Small intestine (tissue), 16 donors: ENCODE measurements around the gene CNOT8. TPM values are rescaled to one million over a fixed set of nuclear protein-coding genes. Genes with fewer than 3 reads are reported as not detected.
A peak's percentile ranks its signal among the peaks of the same experiment; 100 is the strongest.

ENCODE experiments used
- DNase-seq, 2 donors: peaks; one replicate each; pipeline versions ENCODE4 v3.0.0 to v3.0.0-alpha.2; 2013
- FAIRE-seq: peaks from 2 replicates; lab custom pipeline; 2012; peaks lifted over from hg19 to GRCh38; lab: Jason Lieb, UNC
- H3K27ac ChIP-seq, 3 donors: one replicate each; pipeline ENCODE4 v1.5.1; 2013; ENCODE audit warnings: low read length in 2 of 3, mild to moderate bottlenecking in 2 of 3, control low read depth in 1 of 3, inconsistent platforms in 1 of 3, low read depth in 1 of 3, moderate library complexity in 1 of 3
- H3K27me3 ChIP-seq, 3 donors: one replicate each; pipeline ENCODE4 v1.6.1; 2013; ENCODE audit warnings: low read length in 3 of 3, inconsistent platforms in 1 of 3; ENCODE audit not compliant: control insufficient read depth in 3 of 3, insufficient read depth in 3 of 3
- H3K36me3 ChIP-seq, 3 donors: one replicate each; pipeline ENCODE4 v1.6.1; 2013; ENCODE audit warnings: low read length in 3 of 3, inconsistent platforms in 1 of 3, low read depth in 1 of 3, mild to moderate bottlenecking in 1 of 3, moderate library complexity in 1 of 3; ENCODE audit not compliant: control insufficient read depth in 3 of 3, insufficient read depth in 2 of 3
- H3K4me1 ChIP-seq, 3 donors: one replicate each; pipeline ENCODE4 v1.6.1; 2013; ENCODE audit warnings: low read length in 2 of 3, inconsistent platforms in 1 of 3, low read depth in 1 of 3, mild to moderate bottlenecking in 1 of 3, moderate library complexity in 1 of 3; ENCODE audit not compliant: control insufficient read depth in 3 of 3, insufficient read depth in 2 of 3
- H3K4me3 ChIP-seq, 3 donors: one replicate each; pipeline ENCODE4 v1.5.1; 2013; ENCODE audit warnings: low read length in 3 of 3, control low read depth in 1 of 3, inconsistent platforms in 1 of 3, low read depth in 1 of 3, mild to moderate bottlenecking in 1 of 3, moderate library complexity in 1 of 3
- H3K9me3 ChIP-seq, 2 donors: one replicate each; pipeline ENCODE4 v1.6.1; 2013; ENCODE audit warnings: low read depth in 1 of 2, low read length in 1 of 2; ENCODE audit not compliant: control insufficient read depth in 2 of 2, insufficient read depth in 1 of 2
- WGBS, 3 donors: extraction: QIAGEN DNeasy Blood & Tissue Kit; methylation state at CpG; one replicate each; pipeline ENCODE4 v1.1.7; 2013; 5-methylcytosine and 5-hydroxymethylcytosine counted together
- long read RNA-seq, 10 donors: transcript quantifications; one replicate each; lab custom pipeline, GENCODE V29; 2026
- polyA plus RNA-seq, 4 donors: library from polyadenylated mRNA; stranded (reverse) in 3 of 4; unstranded in 1 of 4; fragments of 200-250 nt in 3 of 4; fragments of 120-200 nt in 1 of 4; gene quantifications; one replicate each; pipeline versions ENCODE4 v1.2.1 to v1.2.3, GENCODE V29; 2013
- donor health status: healthy with polysubstance abuse.
- donor health status: control.
- donor health status: control.
- donor health status: Bipolar disorder and iron deficiency.
- donor health status: healthy.

The CNOT8 gene
- polyA plus RNA-seq, result 10 to 100 TPM; 43.5 to 54.1 (median 48.9) TPM
- long read RNA-seq, donor 1, transcript CNOT8-204 (8 exons, 2,708 nt), result minor isoform, 5 of 32 reads
- long read RNA-seq, donor 1, transcript CNOT8-202 (7 exons, 2,604 nt), result minor isoform, 5 of 32 reads
- long read RNA-seq, donor 1, transcript CNOT8-201 (7 exons, 2,528 nt), result major isoform, 12 of 32 reads
- long read RNA-seq, donor 1, partial matches to known transcripts, result 8 of 32 reads
- long read RNA-seq, donor 1, other reads (novel, unspliced or antisense), result 0 of 32 reads
- long read RNA-seq, donor 2, partial matches to known transcripts, result 0 of 3 reads
- long read RNA-seq, donor 2, other reads (novel, unspliced or antisense), result 0 of 3 reads
- long read RNA-seq, donor 3, partial matches to known transcripts, result 0 of 6 reads
- long read RNA-seq, donor 3, other reads (novel, unspliced or antisense), result 0 of 6 reads
- long read RNA-seq, donor 4, result 0 reads
- long read RNA-seq, donor 5, partial matches to known transcripts, result 0 of 1 reads
- long read RNA-seq, donor 5, other reads (novel, unspliced or antisense), result 0 of 1 reads
- long read RNA-seq, donor 6, transcript CNOT8-201 (7 exons, 2,528 nt), result major isoform, 5 of 16 reads
- long read RNA-seq, donor 6, partial matches to known transcripts, result 5 of 16 reads
- long read RNA-seq, donor 6, other reads (novel, unspliced or antisense), result 0 of 16 reads
- long read RNA-seq, donor 7, transcript CNOT8-201 (7 exons, 2,528 nt), result major isoform, 13 of 20 reads
- long read RNA-seq, donor 7, partial matches to known transcripts, result 0 of 20 reads
- long read RNA-seq, donor 7, other reads (novel, unspliced or antisense), result 0 of 20 reads
- long read RNA-seq, donor 8, partial matches to known transcripts, result 0 of 1 reads
- long read RNA-seq, donor 8, other reads (novel, unspliced or antisense), result 0 of 1 reads
- long read RNA-seq, donor 9, partial matches to known transcripts, result 0 of 1 reads
- long read RNA-seq, donor 9, other reads (novel, unspliced or antisense), result 0 of 1 reads
- long read RNA-seq, donor 10, transcript CNOT8-201 (7 exons, 2,528 nt), result major isoform, 13 of 16 reads
- long read RNA-seq, donor 10, partial matches to known transcripts, result 0 of 16 reads
- long read RNA-seq, donor 10, other reads (novel, unspliced or antisense), result 0 of 16 reads

DNA sequence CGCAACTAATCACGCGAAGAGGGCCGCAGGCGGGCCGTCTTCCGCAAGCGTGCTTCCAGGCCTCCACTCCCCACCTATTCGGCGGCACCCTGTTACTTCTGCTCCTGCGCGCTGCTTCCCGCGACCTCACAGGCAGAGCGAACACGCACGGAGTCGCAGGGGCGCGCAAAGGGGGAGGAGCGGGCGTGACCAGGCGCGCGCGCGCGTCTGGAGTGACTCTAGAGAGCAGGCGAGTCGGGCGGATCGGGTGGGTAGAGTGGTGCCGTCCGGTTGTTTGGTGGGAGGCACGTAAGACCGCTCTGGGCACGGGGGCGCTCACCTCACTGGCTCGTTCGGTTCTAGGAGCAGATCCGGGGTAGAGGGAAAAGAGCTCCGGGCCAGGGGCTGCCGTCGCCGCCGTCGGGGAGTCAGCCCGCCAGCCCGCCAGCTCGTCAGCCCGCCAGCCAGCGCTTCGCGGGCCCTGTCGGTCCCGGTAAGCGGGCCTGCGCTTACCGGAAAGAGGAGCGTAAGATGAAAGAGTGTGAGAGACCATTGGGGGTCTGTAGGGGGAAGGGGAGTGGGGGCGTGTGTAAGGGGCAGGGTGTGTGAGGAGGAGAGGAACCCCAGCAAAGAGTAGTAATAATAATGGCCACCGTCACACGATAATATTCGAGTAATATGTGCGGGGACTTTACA lies at the start of gene CNOT8:
CNOT8 (plus strand) TSS at position 331 of the 675 bp plus-strand sequence. CDS start 4,652 bp downstream, outside the sequence.
- WGBS, 3 donors, result 0 to 1% (median 0%) methylated on average over 51 to 65 of the region's 65 CpGs
- H3K27me3 ChIP-seq, result no peaks in the 10 kb centered on the region
- FAIRE-seq, result no peak
- H3K36me3 ChIP-seq, result peaks cover 0 to 3% (median 0%) of the 10 kb centered on the region in 3 donors
- peak; percentile 97 to 98 for DNase-seq
- H3K27ac ChIP-seq, result peak within 1 kb of the TSS; percentile 98 to 100 (median 98)
- no peaks in the 10 kb centered on the region for H3K9me3 ChIP-seq
- peak within 1 kb of the TSS; percentile 90 to 94 (median 91) for H3K4me3 ChIP-seq
- H3K4me1 ChIP-seq, result peaks cover 6 to 16% (median 6%) of the 10 kb centered on the region in 3 donors

- FAIRE-seq (no peak), DNase-seq (no peak)
- Histone ChIP-seq H3K9me3 (no peaks in the 10 kb centered on the region), H3K36me3 (peaks cover 24 to 62% (median 41%) of the 10 kb centered on the region in 3 donors), H3K27me3 (no peaks in the 10 kb centered on the region), H3K27ac (no peak overlapping the region), H3K4me1 (no peaks in the 10 kb centered on the region), H3K4me3 (no peak overlapping the region)
- WGBS, 3 donors, result 68 to 78% (median 69%) methylated on average over 7 of the region's 7 CpGs
Observed at GRCh38 chr5:154811239-154811638, 47.2 kb upstream of the CNOT8 start.

- no peak for FAIRE-seq
- H3K27me3 ChIP-seq, result no peaks in the 10 kb centered on the region
- H3K4me3 ChIP-seq, result no peak overlapping the region
- no peaks in the 10 kb centered on the region for H3K4me1 ChIP-seq
- H3K36me3 ChIP-seq, result peaks cover 22 to 68% (median 41%) of the 10 kb centered on the region in 3 donors
- no peaks in the 10 kb centered on the region for H3K9me3 ChIP-seq
- DNase-seq, result peak; percentile 75
- 5 to 38% (median 19%) methylated on average over 3 of the region's 3 CpGs for WGBS, 3 donors
- H3K27ac ChIP-seq, result no peak overlapping the region
Observed at GRCh38 chr5:154811653-154812465, 46.6 kb upstream of the CNOT8 start.

DNA sequence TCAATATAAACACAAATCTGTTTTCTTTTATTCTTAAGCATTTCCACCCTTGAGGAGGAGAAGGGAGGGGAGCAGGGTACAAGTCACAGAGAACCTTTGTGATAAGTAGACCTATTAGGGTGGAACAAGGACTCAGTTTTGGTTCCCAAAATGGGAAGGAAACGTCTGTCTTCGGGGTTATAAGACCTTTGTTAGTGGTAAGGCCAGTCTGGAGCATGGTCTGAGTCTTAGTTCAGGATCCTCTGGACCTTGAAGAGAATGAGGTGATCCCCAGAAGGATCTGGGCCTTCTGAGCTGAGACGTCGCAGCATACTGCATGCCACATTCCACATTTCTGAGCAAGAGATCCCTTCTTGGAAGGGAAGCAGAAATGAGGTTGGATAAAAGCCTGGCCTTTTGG lies 45.3 kb upstream of the CNOT8 start:
- 77 to 85% (median 81%) methylated on average over 4 of the region's 4 CpGs for WGBS, 3 donors
- H3K27ac ChIP-seq, result no peak overlapping the region
- DNase-seq (no peak), FAIRE-seq (no peak)
- no peaks in the 10 kb centered on the region for H3K4me1 ChIP-seq
- H3K9me3 ChIP-seq, result no peaks in the 10 kb centered on the region
- no peaks in the 10 kb centered on the region for H3K27me3 ChIP-seq
- no peak overlapping the region for H3K4me3 ChIP-seq
- peaks cover 22 to 71% (median 41%) of the 10 kb centered on the region in 3 donors for H3K36me3 ChIP-seq

GRCh38 chr5:154813736-154814135 lies 44.7 kb upstream of the CNOT8 start:
- peaks cover 20 to 70% (median 41%) of the 10 kb centered on the region in 3 donors for H3K36me3 ChIP-seq
- FAIRE-seq, result no peak
- no peak overlapping the region for H3K4me3 ChIP-seq
- H3K27me3 ChIP-seq, result no peaks in the 10 kb centered on the region
- H3K4me1 ChIP-seq, result peaks cover 0 to 3% (median 0%) of the 10 kb centered on the region in 3 donors
- 66 to 83% (median 78%) methylated on average over 10 of the region's 10 CpGs for WGBS, 3 donors
- no peaks in the 10 kb centered on the region for H3K9me3 ChIP-seq
- DNase-seq, result no peak
- H3K27ac ChIP-seq, result no peak overlapping the region

DNA sequence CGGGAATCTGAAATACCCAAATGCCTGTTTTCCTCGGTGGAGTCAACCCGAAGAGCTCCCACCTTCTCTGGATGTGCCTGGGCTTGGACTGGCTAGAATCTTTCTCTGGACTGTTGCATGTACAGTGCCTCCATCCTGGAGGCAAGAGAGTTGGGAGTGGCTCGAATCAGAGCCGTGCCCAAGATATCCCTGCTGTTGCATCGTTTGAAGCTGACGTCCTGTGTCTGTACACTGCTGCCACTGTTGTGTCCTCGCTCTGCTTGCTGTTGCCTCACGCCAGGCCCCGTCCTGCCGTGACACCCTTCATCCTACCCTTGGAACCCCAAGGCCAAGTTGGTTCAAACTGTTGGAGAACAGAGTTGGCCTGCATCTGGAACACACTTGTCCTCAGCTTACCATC lies 43.4 kb upstream of the CNOT8 start:
- WGBS, 3 donors, result 89 to 92% (median 89%) methylated on average over 11 of the region's 11 CpGs
- Histone ChIP-seq H3K4me1 (peaks cover 0 to 11% (median 0%) of the 10 kb centered on the region in 3 donors), H3K4me3 (no peak overlapping the region), H3K9me3 (no peaks in the 10 kb centered on the region), H3K27ac (no peak overlapping the region), H3K36me3 (peaks cover 18 to 74% (median 34%) of the 10 kb centered on the region in 3 donors), H3K27me3 (no peaks in the 10 kb centered on the region)
- FAIRE-seq (no peak), DNase-seq (no peak)

DNA sequence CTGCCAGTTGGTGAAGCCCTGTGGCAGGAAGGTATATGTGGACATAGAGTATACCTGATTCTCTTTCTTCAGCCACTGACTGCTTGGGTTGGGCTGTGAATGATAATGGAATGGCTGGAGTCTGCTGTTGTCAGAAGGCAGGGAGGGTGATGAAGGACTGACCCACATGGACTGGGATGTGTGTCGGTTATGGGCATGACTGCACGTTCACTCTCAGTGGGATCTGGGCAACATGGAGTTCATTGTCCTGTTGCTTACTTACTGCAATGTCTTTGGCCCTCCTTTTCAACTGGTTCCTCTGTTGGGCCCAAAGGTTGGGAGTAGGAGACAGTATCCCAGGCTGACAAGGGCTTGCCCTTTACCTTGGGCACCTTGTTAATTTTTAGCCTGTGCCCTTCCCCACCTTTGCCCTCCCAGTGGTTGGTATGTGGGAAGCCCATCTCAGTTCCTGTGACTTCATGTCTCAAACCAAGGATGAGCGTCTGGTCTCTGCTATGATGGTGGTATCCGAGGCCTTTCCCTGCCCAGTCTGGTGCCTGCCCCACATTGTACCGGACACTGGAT lies 42.7 kb upstream of the CNOT8 start:
- Histone ChIP-seq H3K27ac (no peak overlapping the region), H3K36me3 (peaks cover 18 to 75% (median 33%) of the 10 kb centered on the region in 3 donors), H3K4me1 (peaks cover 0 to 11% (median 0%) of the 10 kb centered on the region in 3 donors), H3K4me3 (no peak overlapping the region), H3K9me3 (no peaks in the 10 kb centered on the region), H3K27me3 (no peaks in the 10 kb centered on the region)
- DNase-seq, result no peak
- FAIRE-seq, result no peak
- WGBS, 3 donors, result 86 to 93% (median 87%) methylated on average over 5 of the region's 5 CpGs
